ENCODE data around the gene UBTF.

The UBTF gene

DNA sequence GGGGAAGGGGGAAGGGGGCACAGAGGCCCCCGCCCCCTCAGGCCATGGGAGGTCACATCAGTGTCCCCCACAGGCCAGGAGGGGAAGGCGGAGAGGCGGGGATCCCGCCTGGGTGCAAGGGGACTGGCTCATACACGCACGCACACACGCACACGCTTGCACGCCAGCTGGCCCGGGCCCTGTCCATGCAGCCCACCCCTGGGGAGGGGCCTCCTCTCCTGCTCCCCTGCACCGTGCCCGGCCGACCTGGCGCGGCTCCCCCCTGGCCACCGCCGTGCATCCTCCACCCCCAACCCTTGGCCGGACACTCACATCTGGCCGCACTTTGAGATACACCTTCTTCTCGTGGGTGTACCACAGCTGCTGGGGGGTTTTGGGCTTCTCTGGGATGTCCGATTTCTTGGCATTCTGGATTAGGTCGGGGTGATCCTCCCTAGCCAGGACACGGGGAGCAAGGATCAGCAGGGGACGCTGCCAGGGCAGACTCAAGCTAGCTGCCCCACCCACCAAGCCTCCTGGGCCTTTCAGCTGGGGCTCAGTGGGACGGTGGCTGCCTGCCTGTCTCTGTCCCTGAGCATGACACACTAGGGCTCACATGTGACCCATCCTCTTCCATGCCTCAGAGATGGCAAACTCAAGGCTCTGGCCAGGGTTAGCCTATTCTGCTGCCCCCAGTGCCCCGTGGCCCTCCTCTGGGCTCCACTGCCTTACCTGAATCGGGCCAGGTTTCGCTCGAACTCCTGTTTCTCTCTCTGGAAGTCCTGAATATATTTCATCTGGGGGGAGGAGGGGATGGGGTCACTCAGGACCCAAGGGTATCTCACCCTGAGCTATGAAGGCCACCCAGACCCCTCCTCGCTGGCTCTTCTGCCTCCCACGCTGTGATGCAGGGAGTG is 6.7 kb downstream of the UBTF start:
- no peak for DNase-seq

DNA sequence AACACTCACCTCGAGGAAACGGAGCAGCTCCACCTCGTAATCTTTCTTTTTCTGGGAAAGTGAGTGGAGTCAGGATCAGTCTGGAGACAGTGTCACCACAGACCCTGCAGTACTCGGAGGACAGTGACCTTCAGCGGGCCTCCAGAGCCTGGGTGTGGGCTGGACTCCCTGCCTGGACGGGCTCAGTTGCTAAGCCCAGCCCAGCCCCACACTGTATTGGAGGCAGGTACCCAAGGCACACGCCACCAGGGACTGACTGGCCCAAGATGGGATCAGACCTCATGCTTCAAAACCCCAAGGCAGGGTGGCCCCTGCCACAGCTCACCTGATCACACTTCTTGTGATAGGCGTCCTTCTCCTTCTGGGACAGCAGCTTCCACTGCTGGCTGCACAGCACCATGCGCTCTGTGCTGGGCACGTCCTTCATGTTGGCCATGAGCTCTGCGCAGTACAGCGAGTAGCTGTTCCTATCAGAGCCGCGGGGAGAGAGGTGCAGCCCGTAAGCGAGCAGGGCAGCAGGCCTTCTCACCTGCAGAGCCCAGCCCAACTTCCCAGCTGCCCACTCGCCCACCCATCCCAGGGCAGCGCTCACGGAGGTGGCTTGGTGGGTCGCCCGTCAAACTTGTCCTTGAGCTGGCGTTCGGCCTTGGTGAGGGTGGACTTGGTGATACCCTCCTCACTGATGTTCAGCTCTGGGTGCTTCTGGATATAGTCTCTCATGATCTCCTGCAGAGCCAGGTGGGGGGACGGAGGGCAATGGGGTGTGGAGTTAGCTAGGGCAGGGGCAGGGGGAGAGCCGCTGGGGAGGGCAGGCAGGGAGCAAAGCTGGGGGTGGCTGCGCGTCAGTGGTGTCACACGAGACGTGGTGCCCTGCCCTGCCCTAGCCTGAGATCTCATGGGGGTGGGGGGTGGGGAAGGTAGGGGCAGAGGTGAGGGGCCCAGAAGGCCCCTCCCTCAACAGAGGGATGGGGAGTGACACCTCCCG is 7.9 kb downstream of the UBTF start:
- no peak for DNase-seq

DNA sequence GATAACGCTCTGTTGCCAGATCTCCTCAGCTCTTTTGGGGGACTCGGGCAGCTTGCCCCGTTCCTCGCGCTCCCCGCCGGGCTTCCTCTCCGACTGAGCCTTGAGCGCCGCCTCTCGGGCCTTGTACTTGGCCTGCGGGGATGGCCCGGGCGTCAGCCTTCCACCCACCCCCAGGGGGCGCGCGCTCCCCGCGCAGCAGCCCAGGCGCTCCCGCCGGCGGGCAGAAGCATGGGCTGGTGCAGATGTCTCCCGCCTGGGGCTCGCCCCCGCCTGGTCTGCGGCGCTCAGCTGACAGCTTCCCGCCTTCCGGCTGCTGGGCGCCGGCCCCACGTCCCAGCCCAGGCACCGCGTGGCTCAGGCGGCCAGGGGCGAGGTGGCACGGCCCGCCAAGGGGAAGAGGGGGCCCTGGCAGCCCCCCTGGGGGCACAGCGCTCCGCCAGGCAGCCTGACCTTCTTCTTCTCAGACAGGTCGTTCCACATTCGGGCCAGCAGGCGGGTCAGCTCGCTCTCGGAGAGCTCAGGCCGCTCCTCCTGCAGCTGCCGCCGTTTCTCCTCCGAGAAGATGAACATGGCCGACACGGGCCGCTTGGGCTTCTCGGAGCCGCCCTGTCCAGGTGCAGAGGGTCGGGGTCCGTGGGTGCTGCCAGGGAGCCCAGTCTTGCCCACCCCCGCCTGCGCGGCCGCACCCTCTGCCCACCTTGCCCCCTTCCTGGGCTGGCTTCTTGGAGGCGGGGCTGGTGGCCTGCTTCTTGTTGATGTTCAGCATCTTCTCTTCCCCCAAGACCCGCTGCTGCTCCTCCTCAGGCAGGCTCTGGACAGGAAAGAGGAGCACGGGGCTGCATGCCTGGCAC is 8.9 kb downstream of the UBTF start:
- peak; percentile 82 to 85 for DNase-seq

DNA sequence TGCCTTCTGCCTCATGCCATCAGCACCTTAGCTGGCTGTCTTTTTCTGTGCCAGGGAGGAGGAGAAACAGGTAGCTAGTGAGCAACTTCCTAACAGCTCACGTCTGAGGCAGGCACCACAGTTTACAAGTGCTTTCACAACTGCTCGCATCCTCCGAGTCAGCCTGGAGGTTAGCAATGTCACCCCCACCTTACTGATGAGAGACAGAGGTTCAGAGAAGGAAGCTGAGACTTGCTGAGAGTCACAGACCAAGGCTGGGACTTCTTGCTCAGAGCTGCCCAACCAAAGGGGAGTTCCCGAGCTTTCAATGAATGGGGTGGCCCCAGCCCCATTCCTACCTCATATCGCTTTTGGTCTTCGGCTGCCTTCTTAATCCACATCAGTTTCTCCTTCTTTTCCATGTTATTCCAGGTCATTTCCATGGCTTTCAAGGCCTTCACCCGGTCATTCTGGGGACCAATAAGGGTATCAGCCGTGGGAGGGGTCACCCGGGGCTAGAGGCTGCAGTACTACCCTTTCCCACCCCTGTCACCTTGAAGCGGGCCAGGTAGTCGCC is 9.6 kb downstream of the UBTF start:
- DNase-seq = no peak

DNA sequence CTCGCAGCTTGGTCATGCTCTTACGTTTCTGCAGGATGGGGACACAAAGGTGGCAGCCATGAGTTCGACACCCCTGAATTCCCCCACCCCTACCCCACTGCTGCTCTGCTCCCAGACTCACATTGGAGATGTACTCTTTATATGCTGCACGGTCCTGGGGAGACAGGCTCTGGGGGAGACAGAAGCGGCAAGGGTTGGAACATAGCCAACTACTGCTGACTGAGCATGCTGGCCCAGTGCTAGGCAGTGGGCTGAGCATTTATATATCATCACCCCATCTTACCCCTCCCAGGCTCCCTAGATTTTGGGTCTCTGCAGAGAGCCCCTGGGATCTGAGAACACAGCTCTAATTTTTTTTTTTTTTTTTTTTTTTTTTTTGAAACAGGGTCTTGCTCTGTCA is 11.7 kb downstream of the UBTF start:
- DNase-seq = no peak

DNA sequence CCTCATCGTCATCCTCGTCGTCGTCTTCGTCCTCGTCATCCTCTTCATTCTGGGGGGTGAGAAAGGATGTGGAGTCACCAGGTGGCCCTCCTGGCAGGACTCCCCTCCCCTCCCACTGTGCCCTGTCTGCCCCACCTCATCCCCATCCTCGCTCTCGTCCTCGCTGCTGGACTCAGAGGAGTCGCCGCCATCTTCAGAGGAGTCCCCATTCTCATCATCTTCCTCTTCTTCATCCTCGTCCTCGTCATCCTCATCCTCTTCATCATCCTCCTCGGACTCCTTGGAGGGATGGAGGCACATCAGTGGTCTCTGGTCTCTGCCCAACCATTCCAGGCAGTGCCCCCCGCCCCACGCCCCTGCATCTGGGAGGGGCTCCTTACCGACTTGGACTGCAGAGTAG is 12.2 kb downstream of the UBTF start:
- no peak for DNase-seq

DNA sequence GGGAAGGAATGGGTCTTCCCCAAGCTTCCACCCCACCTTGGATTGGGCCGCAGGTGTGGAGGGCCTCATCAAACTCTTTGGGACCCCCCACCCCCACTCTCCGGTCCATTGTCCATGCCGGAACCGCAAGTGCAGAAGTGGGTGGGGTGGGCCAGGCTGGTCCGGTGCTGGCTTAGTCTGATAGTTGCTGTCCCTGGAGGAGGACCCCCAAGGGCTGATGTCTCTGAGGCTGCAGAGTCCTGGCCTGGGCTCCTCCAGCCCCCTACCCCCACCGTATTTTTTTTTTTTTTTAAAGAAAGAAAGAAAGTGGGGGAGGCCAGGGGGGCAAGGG is 12.7 kb downstream of the UBTF start:
- no peak for DNase-seq

DNA sequence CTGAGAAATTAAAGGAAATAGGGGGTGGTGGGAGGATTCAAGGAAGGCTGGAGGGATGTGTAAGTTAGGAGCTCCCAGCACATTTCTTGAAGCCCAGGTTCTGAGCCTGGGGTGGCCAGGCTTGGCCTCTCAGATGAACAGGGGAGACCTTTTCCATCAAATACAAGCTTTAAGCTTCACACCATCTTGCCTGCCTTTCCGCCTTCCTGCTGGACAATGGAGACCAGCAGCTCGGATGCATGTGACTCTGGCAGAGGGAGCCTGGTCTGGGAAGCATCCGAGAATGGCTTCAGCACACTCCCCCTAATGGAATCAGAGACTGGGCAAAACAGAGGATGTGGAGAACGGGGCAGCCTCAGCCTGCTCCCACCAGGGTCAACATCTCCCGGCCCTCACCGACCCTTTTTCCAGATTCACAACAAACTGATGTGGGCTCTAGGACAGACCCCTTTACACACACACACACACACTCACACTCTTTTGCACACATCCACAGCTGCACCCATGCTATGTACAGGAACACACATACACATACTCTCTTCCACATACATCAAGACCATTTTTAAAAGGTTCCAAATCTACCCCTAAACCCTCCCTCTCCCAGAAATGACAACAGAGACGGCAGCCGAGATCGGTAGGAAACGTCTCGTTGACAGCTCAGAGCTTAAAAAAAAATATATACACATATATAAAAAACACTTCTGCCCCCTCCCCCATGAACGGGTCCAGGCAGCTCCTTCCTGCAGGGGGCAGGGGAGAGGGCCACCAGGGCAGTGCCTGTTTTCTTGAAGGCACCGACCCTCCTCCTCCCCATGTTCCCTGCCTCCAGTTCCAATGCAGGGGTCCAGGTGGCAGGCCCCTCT is 13.3 kb downstream of the UBTF start:
- no peak for DNase-seq

DNA sequence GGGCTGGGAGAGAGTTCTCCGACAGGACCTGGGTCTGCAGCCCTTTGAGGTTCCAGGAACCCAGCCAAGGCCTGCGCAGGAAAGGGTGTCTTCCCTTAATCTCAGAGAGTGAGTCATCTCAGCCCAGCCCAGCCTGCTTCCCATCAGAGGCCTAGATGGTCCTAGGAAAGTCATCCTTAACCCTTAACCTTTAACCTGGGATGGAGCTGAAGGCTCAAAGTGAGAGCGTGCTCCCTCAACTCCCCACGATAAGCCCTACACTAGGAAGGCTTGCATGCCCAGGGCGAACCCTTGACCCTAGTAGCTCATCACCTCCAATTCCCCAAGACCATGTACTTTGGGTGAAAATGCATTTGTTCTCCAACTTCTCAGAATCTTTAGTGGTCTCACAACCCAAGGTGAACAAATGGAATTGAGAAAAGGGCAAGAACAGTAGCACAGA is 15.0 kb downstream of the UBTF start:
- DNase-seq = no peak

DNA sequence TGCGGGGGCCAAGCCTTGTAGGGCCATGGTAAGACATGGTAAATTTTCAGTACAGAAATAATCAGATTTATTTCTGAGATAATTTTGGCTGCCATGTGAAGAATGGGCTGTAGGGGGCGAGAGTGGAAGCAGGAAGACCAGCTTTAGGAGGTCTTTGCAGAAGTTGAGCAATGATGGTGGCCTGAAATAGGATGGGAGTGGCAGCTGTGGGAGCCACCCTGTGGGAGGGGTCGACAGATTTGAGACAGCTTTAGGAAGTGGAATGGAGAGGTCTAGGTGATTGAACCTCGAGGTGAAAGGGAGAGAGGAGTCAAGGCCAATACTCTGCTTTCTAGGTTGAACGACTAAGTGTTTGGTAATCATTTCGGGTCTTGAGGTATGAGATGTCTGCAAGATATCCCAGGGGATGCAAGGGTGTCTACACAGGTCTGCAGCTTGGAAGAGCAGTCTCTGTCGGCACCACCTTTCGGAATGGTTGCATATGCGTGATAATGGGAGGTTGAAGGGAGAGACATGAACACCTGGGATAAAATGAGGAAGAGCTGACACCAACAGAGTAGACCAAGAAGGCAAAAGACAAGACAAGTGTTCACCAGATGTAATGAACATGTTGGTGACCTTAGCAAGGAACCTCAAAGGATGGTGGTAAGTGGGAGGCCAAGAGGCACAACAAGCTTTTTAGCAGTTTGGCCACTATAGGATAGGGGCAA is 15.6 kb downstream of the UBTF start:
- DNase-seq = no peak

DNA sequence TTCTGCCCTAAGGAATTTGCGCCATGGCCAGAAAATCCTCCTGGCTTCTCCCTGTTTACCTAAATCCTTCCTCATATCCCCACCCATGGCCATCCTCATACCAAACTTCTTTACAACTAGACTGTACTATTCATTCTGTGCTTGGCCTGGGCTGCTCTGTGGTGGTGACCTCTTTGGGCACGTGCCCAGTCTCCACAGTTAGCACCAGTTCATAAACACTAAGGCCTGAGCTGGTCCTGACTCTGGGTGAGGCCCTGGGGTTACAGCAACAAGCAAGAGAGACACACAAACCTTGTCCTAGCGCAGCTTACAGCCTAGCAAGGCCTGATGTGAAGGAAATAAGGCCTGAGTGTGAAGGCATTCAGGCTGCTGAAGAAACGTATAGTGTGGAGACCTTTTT is 16.7 kb downstream of the UBTF start:
- no peak for DNase-seq

DNA sequence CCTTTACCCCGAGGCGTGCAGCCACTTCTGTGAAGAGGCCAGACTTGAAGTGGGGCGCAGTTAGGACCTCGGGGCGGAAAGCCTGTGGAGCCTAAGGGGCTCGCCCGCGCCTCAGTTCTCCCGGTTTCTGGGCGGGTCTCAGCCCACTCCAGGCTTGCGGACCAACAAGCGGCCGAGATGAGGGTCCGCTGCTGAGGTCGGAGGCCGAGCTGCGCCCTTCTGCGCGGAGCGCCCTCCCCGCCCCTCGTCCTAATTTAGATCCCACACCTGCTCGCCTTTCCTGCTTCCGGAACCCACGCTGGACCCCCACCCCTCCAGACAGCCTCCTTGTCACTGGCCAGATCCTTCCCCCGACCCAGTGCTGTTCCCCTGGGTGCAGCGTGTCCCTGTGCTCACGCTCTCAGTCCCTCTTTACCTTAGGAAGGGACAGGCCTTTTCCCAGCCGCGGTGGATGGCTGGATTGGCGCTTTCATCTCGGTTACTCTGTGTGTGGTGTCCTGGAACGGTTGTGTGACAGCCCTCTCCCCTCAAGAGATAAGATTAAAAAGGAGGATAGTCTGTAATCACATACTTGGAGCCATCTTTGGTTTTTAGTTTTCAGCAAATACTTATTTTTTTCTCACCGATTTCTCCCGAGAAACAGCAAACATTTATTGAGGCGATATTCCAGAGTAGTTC is 18.9 kb downstream of the UBTF start:
- DNase-seq = no peak

DNA sequence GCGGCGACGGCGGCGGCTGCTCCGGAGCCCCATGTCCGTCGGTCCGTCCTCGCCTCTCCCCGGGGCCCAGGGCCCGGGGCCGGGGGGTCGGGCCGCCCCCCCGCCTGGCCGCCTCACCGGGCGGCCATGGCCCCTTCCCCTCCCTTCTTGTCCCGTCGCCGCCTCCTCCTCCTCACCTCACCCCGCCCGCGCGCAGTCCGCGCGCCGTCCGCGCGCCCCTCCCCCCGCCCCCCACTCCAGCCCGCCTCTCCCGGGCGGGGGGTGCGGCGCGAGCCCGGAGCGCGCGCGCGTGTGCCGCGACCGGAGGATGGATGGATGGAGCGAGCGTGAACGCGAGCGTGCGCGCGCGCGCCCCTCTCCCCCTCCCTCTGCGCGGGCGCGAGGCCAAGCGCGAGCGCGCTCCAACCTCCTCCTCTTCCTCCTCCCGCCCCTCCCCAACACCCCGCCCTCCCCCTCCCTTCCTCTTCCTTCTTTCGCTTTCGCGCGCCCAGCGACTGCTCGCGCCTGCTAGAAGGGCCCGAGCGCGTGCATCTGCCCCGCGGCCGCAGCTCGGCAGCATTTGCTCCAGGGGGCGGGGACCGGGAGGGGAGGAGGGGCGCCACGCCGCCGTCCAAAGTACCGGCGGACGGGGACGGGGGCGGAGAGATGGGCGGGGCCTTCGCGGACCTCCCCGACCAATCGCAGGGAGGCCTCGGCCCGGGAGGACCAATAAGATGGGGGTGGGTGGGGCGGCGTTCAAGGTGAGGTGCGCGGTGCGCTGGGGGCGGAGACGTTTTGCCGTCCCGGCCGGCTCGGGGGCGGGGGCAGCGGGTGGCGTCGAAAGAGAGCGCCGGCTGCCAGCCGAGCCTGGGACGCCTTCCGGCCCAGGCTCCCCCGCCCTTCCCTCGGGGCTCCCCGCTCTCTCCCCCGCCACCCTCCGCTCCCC is 19.7 kb downstream of the UBTF start, which contains the start of gene ATXN7L3:
Gene ATXN7L3 (minus strand): TSS at position 332 of the 925 bp plus-strand sequence. CDS start 1,814 bp downstream, outside the sequence.
- DNase-seq = peak; percentile 91 to 94

DNA sequence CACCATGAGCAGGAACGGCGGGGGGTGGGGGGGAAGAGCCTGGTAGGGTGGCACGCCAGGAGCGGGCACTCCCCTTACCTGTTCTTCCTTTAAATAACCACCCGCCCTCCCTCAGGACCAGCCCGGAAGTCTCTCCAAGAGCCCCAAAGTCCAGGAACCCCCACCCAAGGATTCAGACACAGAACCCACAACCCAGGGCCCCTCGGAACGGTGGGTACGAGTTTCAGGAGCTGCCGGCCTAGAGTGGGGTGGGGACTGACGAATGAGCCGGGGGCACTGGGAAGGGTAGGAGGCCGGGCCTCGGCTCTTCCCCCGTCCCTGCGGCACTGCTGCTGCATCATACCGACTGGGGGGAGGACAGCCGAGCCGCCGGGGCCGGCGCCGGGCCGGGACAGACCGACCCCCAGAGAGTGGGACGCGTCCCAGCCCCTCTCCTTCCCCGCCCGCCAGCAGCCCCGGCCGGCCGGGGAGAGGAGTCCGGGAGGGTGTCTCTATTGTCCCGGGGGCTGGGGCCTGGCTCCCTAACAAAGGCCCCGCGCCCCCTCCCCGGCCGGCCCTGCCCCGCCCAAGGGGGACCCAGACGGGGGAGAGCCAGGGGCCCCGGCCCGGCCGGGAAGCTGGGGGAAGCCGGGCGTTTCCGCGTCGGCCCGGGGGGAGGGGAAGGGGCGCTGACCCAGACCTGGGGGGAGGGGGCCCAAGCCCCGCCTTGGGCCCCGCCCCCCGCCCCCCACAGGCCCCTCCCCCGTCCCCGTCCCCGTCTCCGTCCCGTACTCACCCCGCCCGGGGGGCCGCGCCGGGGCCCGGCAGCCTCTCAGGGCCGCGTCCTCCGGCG is 20.5 kb downstream of the UBTF start:
- no peak for DNase-seq

DNA sequence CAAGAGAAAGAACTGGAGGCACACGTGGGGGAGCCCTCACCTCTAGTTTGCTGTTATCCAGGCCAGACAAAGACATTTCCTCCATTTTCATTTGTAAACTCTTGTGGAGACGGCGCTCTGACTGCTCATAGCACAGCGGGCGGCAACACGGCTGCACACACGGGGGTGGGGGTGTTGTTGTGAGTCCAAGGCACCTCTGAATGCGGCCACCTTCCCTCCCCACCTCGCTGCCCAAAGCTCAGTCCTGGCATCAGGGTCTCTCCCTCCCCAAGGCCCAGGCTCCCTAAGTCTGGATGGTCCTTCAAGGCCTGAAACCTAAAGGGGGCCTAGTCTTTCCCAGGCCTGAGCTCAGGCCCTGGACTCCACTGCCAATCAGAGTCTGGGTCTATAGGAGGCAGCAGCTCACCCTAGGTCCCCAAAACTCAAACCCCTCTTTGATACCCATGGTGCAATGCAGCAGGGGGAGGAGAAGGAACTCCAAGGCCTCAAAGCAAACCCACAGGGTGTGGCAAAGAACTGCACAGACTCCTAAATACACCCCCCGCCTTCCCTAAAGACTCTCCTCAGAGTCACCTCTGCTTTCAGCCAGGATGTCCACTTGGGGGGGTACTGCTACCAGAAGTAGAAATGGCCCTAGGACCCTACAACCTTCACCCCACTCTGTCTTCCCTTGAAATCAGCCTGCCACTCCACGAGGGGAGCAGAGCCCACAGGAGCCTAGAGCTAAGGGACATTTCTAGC is 21.3 kb downstream of the UBTF start:
- DNase-seq = no peak

DNA sequence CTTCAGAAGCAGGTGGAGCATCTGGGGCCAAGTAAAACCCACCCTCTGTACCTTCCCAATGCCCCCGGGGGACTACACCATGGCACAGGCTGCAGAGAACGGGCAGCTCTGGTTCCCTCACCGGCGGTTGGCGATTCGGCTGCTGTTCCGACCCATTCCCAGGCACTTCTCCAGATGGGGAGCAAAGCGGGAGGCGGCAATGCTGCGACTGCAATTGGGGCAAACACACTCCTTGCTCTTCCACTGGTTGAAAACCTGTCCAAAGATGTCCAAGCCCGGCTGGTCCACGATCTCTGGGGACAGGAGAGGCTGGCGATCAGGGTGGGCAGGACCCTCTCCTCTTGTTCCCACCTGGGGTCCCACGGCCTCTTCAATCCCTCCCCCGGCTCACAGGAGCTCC is 22.4 kb downstream of the UBTF start:
- no peak for DNase-seq
